HG02840 (cell line): ENCODE measurements around the gene OR2H2.

Experiments
- ATAC-seq: cut with Tn5 transposase; IDR thresholded peaks from one replicate; pipeline ENCODE4 v1.9.1; 2021; ENCODE audit warnings: mild to moderate bottlenecking, moderate library complexity, moderate number of reproducible peaks; ENCODE audit not compliant: unreplicated experiment, low FRiP score

Gene OR2H2

DNA sequence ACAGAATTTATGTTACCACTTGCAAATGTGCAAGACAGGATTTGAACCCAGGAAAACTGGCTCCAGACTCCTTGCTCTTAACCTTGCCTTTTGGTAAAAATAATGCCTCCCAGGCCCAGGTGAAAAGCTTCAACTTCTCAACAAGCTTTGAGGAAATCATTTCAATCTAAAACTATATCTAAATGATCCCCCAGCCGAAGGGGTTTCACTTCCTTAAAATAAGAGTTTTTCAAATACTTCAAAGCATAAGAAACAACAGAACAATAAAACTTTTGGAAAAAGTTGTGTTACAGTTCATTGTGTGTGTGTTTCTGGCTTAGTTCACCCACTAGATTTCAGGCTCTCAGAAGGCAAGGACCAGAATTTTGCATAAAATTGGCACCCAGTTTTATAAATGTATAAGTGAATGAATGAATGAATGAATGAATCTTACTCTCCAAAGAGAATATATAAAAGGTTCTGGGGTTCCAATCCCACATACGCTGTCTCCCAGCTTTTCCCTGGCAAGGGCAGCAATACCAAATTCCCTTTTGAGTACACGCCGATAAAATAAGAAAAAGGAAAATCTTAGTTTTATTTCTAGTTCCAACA lies 5.4 kb downstream of the OR2H2 start:
- no peak for ATAC-seq

- no peak for ATAC-seq
Measured at GRCh38 chr6:29591677-29592076, 6.8 kb downstream of the OR2H2 start.

- no peak for ATAC-seq
Measured at GRCh38 chr6:29593199-29593855, 8.4 kb downstream of the OR2H2 start.

DNA sequence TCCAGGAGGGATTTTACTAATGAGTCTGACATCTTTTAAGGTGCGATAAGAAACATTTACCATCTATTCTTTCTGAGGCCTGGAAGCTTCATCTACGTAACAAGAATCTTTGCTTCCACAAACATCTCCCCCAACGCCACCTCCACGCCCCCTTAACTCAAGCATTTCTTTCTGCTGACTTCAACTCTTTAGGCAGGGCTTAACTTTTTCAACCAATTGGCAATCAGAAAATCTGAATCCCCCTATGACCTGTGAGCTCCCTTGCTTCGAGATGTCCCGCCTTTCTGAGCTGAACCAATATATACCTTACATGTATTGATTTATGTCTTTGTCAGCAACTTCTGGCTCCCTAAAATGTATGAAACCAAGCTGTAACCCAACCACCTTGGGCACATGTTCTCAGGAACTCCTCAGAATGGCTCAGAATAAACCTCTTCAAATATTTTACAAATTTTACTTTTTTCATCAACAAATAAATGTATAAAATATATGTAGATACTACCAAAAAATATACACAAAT lies 11.5 kb downstream of the OR2H2 start:
- ATAC-seq: no peak

- no peak for ATAC-seq
Measured at GRCh38 chr6:29597184-29597583, 12.3 kb downstream of the OR2H2 start.

DNA sequence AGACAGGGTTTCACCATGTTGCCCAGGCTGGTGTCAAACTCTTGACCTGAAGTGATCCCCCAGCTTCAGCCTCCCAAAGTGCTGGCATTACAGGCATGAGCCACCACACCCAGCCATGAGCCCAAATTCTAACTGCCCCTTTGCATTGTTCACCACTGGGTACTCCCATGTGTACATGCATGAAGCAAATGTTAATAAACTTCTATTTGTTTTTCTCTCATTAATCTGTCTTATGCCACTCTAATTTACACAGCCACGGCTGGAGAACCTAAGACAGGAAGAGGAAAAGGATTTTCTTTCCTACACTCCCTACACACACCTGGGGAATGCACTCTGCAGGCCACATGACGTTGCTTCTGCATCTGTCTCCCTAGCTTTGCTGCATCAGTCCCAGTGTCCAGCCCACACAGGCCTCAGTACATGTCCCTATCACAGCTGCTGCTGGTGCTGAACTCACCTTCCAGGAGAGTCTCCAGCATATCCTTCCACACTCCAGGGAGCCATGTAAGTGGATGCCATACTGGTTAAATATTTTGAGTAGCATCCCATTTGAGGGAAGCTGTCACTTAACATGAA lies 13.3 kb downstream of the OR2H2 start:
- ATAC-seq: no peak

DNA sequence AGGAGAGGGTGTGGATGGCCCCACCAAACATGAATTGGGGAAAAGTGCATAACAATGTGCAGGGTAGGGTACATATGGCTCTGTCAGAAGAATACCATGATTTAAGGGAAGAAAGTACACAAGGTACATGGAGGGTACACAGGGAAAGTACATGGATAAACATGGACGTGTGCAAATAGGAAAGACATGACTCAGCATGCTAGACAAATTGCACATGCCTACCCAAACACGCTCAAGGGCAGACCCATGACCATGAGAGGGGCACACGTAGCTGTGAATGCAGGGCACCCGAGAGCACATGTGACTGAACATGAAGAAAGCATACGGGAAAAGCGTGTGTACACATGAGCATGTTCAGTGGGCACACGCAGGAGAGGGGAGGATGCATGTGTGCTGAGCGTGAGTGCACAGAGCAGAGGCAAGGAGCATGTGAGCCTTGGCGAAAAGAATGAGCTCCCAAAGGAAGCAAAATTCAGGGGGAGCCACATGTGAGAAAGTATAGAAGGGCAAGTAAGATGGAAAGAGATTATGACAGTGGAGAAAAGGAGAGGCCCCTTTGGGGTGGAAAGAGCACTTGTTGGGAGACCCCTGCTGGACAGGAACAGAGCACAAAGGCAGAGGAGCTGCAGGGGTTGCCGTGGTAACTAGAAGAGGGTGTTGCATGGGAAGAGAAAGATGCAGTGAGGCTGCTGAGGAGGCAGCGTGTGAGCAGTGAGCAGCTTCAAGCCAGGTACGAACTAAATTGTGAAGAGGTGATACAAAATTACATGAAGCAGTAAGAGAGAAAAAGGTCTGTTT lies 17.8 kb downstream of the OR2H2 start:
- ATAC-seq: no peak

DNA sequence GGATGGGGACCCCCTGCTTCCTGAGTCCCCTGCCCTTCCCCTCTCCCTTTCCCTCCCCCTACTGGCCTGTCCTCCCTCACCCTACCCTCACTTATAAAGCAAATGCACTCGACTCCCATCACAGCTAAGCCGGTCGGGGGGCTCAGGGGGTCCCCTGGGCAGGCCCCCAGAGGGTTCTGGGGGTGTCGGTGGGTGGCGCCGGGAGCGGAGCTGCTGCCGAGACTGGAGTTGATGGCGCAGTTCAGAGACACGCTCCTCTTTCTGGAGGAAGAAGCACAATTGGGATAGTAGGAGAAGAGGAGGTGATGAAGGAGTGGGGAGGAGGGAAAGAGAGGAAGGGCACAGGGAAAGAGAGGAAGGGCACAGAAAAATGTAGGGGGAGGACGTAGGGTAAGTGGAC lies 18.5 kb downstream of the OR2H2 start:
- ATAC-seq: no peak

- ATAC-seq: no peak
Measured at GRCh38 chr6:29603930-29604329, 19.0 kb downstream of the OR2H2 start.

DNA sequence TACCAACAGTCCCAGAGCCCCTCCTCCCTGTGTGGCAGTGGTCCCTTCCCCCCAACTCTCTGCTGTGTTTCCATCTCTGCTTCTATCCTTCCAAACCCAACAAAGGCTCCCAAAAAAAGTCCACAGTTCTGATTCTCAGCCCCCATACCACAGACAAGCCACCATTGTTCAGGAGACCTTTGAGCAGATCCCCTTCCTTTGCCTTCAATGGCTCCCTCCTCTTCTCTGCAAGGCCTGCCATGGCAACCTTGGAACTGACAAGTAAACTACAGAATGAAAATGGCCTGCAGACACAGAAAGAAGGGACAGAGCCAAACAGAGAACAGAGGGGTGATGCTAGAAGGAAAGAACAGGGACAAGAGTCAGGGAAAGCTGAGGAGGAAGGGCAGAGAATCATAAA lies 23.2 kb downstream of the OR2H2 start:
- no peak for ATAC-seq

DNA sequence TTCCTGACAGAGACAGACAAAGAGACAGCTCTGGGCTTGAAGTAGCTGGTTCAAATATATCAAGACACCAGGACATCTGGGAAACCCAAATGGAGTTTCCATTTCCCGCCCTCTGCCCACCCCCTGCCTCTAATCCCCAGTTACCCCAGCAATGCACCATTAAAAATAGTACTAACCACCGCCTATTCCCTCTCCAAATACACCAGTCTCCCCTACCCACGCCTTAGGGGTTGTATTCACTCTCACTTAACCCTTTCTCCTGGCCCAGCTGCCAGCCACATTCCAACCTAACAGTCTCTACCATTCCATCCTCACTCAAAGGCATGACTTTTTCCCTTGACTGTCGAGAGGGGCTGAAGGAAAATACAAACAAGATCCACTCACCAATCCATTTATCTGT lies 25.6 kb downstream of the OR2H2 start:
- no peak for ATAC-seq

DNA sequence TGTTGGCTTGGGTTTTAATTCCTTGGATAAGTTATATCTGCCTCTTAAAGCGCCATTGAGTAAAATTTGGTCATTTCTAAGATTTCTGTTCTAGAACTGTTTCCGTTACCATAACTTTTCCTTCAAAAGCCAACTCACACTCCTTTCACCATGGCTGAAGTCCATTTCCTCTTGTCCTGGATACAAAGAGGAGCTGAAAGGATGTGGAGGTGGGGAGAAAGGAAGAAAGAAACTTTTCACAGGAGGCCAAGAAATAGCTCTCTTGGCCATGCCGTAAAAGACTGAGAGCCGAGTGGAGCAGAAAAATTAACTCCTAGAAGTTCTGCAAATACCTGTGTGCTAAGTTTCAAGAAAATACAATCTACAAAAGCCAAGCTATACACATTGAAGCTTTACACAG lies 26.5 kb downstream of the OR2H2 start:
- no peak for ATAC-seq

- no peak for ATAC-seq
Measured at GRCh38 chr6:29617782-29618554, 33.0 kb downstream of the OR2H2 start.

DNA sequence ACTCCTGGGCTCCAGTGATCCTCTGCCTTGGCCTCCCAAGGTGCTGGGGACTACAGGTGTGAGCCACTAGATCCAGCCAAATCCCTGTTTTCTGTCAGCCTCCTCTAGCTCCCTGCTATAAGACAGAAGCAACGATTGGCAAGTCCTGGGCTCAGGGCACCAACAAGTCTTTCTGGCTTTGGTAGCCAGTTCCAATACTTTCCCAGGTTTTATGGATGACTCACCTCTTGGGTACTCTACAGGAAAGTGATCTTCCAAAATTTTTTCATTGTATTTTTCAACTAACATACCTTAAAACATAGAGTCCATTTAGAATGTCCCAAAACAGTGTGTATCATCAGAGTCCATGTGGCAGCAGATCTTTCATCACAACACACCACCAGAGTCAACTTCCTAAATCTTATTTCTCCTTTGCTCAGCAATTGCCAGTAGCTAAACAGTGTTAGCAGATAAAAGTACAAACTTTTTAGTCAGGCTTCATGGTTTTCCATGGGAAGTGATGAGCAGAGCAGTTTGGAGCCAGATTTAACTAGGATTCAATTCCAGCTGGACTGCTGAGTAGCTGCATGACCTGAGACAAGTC lies 34.7 kb downstream of the OR2H2 start:
- no peak for ATAC-seq

DNA sequence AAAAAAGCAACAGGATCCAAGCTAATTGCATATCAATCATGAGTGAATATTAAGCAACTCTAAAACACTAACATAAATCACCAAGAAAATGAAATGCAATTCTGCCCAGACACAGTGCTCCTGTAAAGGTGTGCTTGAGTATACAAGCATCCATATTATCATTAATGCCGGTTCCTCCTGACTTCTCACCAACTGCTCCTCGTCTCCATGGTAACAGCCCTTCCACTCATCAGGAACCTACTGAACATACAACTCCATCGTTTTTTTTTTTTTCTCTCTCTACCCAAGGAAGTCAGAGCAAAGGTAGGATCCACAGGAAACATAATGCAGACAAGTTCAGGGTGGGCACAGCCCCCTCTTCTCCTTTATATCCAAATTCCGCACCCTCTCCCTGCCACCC lies 35.7 kb downstream of the OR2H2 start:
- ATAC-seq: no peak

GRCh38 chr6:29624520-29624961 lies 39.6 kb downstream of the OR2H2 start:
- no peak for ATAC-seq

DNA sequence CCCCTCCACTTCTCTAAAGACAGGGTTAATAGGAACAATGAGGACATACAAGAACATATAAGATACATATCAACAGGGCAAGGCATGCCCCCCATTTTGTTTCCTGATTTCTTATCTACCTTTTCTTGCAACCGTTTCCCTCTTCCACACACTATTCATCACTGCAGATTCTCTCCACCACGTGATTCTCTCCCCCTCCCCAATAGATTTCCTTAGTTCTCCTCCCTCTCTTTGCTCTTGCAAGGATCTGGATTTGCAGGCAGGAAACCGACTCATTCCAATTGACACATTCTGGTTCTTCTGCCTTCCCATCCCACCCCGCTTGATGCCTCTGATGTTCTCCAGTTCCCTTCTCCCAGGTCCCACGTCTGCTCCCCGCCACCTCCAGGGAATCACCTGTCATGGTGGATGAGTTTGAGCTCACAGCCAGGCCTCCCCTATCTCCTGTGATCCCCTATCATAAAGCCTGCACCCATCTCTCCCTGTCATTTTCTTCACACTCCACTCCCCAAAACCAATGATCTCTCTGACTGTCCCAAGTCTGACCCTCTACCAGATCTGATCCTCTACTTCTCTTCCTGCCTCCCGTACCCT lies 40.5 kb downstream of the OR2H2 start:
- no peak for ATAC-seq

DNA sequence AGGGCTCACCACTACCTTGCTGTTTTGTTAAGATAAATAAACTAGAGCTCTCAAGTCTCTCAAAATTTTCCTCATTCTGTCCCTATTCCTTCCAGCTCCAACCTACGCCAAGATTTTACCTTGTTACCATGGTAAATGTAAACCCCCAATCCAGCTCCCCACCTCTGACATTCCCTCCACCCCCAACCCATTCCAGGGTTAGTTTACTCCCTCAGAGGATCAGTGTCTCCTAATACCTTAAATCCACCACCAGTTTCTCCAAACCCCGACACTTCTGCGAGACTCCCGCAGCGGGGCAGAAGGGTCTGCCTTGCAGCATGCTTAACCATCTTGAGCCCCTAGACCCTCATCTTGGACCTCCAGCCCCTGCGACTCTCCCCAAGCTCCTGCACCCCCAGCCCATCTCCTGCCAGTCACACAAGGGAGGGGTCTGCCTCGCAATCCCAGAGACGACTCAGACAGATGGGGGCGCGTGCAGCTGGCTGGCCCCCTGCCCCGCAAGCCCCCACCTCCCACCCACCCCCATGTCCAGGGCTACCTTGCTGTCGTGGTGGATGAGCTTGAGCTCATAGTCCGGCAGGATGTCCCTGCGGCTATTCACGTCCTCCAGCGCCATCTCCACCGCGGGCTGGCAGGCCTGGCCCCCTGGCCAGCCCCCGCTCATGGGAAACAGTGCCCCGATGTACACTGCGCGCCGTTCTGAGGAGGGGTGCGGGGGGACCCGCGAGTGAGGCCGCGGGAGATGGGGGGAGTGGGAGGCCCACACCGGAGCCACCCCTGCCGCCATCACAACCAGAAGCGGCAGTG lies 42.2 kb downstream of the OR2H2 start:
- ATAC-seq: no peak
